GM19193 (cell line): Measurements from ENCODE around the gene CHST9.

Experiments used
- POLR2A ChIP-seq: IDR thresholded peaks from 4 replicates; pipeline ENCODE4 v1.6.1; 2011; ENCODE audit not compliant: insufficient read depth, insufficient read length; ENCODE audit errors: extremely low read depth

Gene CHST9

GRCh38 chr18:27178424-27178823, 6.7 kb downstream of the CHST9 start:
- no peak for TF ChIP-seq POLR2A

GRCh38 chr18:27175914-27176313, 9.2 kb downstream of the CHST9 start:
- TF ChIP-seq POLR2A, result no peak

- TF ChIP-seq POLR2A, result no peak
Measured at GRCh38 chr18:27175245-27175644, 9.9 kb downstream of the CHST9 start.

- no peak for TF ChIP-seq POLR2A
Measured at GRCh38 chr18:27171993-27172392, 13.1 kb downstream of the CHST9 start.

GRCh38 chr18:27165412-27165811, 19.7 kb downstream of the CHST9 start:
- no peak for TF ChIP-seq POLR2A

- TF ChIP-seq POLR2A, result no peak
Measured at GRCh38 chr18:27164905-27165304, 20.2 kb downstream of the CHST9 start.

GRCh38 chr18:27144672-27145071, 40.4 kb downstream of the CHST9 start:
- no peak for TF ChIP-seq POLR2A

GRCh38 chr18:27143580-27144287, 41.4 kb downstream of the CHST9 start:
- no peak for TF ChIP-seq POLR2A

- TF ChIP-seq POLR2A, result no peak
Measured at GRCh38 chr18:27142891-27143290, 42.2 kb downstream of the CHST9 start.

GRCh38 chr18:27141876-27142275, 43.2 kb downstream of the CHST9 start:
- TF ChIP-seq POLR2A, result no peak

GRCh38 chr18:27138079-27138478, 47.0 kb downstream of the CHST9 start:
- TF ChIP-seq POLR2A, result no peak

- TF ChIP-seq POLR2A, result no peak
Measured at GRCh38 chr18:27136208-27136535, 48.9 kb downstream of the CHST9 start.

GRCh38 chr18:27135504-27136207, 49.5 kb downstream of the CHST9 start:
- TF ChIP-seq POLR2A, result no peak

- TF ChIP-seq POLR2A, result no peak
Measured at GRCh38 chr18:27130065-27130630, 55.0 kb downstream of the CHST9 start.

- no peak for TF ChIP-seq POLR2A
Measured at GRCh38 chr18:27124196-27124595, 60.9 kb downstream of the CHST9 start.

- TF ChIP-seq POLR2A, result no peak
Measured at GRCh38 chr18:27121108-27121507, 64.0 kb downstream of the CHST9 start.
